GM19467 (cell line): ENCODE data around the gene UBR3.
"Not testable (repeated sequence)": the region's sequence is repeated elsewhere in the genome, so short reads cannot be mapped to it uniquely, and the experiment has no call there.

Experiments
- ATAC-seq: cut with Tn5 transposase; IDR thresholded peaks from one replicate; pipeline ENCODE4 v1.9.1; 2021; ENCODE audit warnings: mild to moderate bottlenecking, moderate library complexity; ENCODE audit not compliant: unreplicated experiment

UBR3 gene

GRCh38 chr2:170090229-170090628, 263.0 kb downstream of the UBR3 start:
- ATAC-seq, result no peak

DNA sequence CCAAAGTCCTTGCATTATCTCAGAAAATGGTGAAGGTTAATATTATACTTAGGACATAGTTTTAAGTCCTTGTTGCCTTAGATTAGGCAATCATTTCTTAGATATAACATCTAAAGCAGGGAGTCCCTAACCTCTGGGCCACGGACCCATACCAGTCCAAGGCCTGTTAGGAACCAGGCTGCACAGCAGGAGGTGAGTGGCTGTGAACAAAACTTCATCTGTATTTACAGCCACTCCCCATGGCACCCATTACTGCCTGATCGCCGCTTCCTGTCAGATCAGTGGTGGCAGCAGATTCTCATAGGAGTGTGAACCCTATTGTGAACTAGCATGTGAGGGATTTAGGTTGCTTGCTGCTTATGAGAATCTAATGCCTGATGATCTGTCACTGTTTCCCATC, 264.2 kb downstream of the UBR3 start:
- ATAC-seq, result no peak

DNA sequence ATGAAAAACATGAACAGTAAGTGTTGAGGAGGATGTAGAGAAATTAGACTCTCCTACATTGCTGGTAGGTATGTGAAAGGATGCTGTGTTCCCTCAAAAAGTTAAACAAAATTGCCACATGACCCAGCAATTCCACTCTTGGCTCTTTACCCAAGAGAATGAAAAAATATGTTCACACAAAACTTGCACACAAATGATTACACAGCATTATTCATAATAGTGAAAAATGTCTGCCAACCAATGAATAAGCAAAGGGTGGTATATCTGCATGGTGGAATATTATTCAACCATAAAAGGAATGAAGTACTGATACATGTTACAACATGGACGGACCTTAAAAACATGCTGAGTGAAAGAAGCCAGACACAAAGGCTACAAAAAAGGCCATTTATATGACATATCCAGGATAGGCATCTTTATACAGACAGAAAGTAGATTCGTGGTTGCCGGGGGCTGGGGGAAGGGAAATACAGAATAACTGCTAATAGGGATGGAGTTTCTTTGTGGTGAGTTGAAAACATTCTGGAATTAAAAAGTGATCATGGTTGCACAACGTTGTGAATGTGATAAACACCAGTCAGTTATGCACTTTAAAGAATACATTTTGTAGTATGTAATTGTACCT, 265.3 kb downstream of the UBR3 start:
- ATAC-seq, result no peak

GRCh38 chr2:170095380-170095779, 268.1 kb downstream of the UBR3 start:
- ATAC-seq, result no peak

DNA sequence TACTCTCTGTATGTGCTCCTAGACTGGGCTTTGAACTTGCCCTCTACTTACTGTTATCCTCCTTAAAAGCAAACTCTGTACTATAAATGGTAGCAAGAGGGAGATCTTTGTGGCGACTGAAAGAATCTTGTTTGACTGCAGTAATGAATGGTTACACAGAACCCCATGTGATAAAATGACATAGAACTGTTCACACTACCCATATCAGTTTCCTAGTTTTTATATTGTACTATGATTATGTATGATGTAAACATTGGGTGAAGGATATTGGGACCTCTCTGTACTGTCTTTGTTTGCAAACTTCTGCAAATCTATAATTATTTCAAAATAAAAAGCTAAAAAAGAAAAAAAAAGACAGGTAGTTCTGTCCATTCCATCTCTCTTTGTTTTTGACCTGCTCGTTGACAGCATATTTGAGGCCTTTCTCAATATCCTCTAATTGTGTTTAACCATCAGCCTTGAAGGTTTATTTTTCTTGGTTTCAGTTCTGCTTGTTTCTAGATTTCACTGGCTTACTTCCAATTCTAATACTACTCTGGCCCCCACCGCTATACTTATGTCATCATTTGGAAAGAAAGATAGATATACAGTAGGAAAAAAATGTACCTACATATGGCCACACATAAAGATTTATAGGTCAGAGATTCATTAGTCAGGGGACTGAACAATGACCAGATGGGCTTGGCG, 271.5 kb downstream of the UBR3 start:
- no peak for ATAC-seq

DNA sequence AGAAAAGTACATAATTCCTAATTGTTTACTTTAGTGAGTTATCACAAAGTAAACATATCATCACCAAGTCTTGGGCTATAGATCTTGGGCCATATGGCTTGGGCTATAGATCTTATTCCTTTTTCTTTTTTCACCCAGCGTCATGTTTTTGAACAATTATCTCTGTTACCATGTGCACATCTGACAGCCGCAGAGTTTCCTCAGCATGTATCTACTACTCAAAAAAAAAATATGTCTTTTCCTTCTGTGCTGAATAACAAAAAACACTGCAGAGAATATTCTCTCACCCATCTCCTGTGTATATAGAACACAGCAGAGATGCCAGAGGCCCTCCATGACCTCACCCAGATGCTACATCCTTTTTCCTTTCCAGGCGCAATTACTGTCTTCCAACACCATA, 274.5 kb downstream of the UBR3 start:
- no peak for ATAC-seq

DNA sequence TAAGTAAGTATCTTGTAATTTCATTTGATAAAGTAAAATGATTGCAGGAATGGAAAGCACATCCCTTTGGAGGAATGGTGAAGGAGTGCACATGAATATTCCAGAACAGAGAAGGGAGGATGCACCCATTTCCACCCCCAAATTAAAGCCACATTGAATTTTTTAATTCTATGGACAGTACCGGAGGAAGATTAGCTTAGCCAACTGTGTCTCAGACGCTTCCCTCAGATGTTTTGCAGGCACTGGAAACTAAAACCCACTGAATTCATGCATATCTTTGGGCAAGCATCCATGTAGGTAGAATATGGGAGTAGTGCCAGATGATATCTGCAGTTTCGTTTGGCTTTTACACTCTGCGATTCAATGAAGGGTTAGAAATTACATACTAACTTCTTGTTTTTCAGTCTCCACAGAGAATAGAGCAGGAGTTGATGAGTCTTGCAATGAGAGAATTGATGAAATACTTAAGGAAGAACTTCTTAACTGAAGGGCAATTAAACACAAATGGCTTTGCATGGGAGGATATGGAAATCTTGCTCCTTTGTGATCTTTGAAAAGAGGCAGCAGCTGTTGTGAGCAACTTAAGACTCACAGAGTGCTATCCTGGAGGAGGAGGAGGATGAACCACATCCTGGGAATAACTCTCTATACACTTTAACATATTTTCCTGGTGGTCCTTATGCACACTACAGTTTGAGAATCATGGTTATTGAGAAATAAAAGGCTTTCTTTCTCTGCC, 279.0 kb downstream of the UBR3 start:
- no peak for ATAC-seq

GRCh38 chr2:170113168-170113894, 286.1 kb downstream of the UBR3 start:
- ATAC-seq, result no peak

- no peak for ATAC-seq
Measured at GRCh38 chr2:170115501-170116229, 288.4 kb downstream of the UBR3 start.

DNA sequence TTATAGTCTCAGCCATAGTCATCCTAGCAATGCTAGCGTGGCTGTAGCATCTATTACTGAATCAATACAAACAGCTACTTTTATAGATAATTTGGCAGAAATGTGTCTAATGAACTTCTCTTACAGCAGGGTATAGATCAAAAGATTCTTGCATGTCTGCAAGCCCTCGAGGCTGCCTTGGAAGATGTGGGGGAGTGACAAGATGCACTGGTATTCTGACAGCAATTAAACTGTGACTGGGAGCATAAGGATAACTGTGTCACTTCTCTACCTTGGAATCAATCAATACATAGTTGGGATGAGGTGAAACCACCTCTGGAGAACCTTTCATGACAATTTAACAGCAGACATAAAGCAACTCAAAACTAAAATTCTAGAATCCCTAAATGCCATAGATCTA, 291.4 kb downstream of the UBR3 start:
- no peak for ATAC-seq

DNA sequence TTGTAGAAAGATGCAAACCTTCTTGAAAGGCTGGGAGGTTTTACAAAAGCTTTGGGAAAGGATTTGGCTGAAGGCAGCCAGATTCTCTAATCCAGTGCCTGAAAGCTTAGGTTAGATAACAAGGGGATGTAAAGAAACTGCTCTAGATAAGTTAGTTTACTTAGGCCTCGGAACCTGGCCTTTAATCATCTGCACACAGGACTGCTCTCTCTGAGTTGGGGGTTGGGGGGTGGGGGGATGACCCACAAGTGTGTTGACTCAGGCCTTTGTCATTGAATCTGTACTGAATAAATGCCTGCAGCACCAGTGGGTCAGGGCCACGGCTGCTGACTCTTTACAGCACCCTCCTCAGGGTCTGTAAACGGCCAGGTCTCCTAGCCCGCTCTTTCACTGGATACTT, 292.1 kb downstream of the UBR3 start:
- ATAC-seq, result not testable (repeated sequence)

DNA sequence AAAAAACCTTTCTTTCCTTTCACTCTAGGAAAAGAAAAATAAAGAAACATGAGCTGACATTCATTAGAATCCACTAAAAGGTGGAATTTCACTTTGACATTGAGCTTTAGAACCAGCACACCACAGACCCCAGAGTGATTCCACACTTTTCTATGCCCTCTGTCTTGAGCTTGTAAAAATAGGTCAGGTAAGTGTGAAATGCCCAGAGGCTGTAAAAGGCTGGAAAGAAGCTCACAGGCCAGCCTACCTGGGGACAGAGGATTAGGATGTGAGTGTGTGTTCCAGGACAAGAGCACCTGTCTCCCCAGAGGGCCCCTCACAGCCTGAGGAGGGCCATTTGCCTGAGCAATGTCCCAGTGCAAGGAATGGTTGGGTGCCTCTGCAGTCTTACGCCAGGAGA, 294.4 kb downstream of the UBR3 start:
- no peak for ATAC-seq

GRCh38 chr2:170122883-170123547, 295.8 kb downstream of the UBR3 start:
- no peak for ATAC-seq

DNA sequence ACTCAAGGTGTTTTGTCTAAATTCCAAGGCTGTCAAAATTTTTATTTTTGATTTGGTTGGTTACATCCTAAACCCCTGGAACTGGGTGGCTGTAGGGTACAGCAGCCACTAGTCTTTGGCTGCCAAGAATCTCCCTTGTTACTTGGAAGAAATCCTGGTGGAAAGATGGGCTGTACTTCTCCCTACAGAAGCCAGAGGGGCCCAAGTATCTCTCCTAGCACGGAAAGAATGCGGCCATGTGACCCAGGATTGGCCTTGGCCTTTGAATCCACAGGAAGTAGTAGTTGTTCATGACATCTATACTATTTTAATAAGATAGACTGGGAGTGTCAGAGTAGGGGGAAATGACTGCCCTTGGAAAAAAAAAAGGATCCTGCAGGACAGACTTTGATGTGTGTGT, 296.3 kb downstream of the UBR3 start:
- ATAC-seq, result no peak

DNA sequence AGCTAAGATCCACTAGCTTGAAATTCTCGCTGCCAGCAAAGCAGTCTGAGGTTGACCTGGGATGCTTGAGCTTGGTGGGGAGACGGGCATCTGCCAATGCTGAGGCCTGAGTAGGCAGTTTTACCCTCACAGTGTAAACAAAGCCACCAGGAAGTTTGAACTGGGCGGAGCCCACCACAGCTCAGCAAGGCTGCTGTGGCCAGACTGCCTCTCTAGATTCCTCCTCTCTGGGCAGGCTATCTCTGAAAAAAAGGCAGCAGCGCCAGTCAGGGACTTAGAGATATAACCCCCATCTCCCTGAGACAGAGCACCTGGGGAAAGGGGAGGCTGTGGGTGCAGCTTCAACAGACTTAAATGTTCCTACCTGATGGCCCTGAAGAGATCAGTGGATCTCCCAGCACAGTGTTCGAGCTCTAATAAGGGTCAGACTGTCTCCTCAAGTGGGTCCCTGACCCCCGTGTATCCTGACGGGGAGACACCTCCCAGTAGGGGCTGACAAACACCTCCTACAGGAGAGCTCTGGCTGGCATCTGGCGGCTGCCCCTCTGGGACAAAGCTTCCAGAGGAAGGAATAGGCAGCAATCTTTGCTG, 299.0 kb downstream of the UBR3 start:
- ATAC-seq, result not testable (repeated sequence)
